Measurements from ENCODE around the gene MESD. TPM values are rescaled to one million over a fixed set of nuclear protein-coding genes. Genes with fewer than 3 reads are reported as not detected.

Gene MESD
- total RNA-seq, 6 experiments from 2014 or later, result 10.8 to 16.7 (median 14.6) TPM

DNA sequence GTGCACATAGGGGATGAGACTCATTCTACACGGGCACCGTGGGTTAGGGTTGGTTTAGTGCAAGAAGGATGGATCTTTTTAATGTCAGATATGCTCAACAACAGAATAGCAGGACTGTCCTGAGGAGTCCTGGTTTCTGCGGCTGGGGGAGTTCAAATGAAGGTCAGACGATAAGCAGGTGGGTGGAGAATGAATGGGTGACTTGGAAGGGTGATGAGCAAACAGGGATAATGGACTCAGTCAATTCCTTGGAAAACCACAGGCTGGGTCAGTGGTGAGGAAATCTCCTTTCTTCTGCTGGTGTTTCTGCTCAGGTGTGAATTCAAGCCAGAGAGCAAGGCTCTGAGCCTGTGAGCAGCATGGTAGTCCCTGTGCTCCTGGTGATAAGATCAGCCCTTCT is 59.9 kb downstream of the MESD start:
- Histone ChIP-seq H3K9me3 (no peaks in the 10 kb centered on the region), H3K4me1 (no peaks in the 10 kb centered on the region), H3K36me3 (no peaks in the 10 kb centered on the region), H3K27me3 (no peaks in the 10 kb centered on the region), H3K27ac (no peak overlapping the region), H3K4me3 (no peak overlapping the region)
- ATAC-seq (no peak), DNase-seq (no peak)
- 100% methylated on average over 4 of the region's 4 CpGs for WGBS (ENCODE audit: insufficient coverage, low coverage, low lambda C conversion rate, missing lambda C conversion rate)
- intact Hi-C loops (cut with DNase I), result no loop called here
- no peak for TF ChIP-seq POLR2A (IDR thresholded peaks at IDR 0.05)
- TF ChIP-seq, protein P1, sequence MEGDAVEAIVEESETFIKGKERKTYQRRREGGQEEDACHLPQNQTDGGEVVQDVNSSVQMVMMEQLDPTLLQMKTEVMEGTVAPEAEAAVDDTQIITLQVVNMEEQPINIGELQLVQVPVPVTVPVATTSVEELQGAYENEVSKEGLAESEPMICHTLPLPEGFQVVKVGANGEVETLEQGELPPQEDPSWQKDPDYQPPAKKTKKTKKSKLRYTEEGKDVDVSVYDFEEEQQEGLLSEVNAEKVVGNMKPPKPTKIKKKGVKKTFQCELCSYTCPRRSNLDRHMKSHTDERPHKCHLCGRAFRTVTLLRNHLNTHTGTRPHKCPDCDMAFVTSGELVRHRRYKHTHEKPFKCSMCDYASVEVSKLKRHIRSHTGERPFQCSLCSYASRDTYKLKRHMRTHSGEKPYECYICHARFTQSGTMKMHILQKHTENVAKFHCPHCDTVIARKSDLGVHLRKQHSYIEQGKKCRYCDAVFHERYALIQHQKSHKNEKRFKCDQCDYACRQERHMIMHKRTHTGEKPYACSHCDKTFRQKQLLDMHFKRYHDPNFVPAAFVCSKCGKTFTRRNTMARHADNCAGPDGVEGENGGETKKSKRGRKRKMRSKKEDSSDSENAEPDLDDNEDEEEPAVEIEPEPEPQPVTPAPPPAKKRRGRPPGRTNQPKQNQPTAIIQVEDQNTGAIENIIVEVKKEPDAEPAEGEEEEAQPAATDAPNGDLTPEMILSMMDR (IDR thresholded peaks at IDR 0.05), result no peak

DNA sequence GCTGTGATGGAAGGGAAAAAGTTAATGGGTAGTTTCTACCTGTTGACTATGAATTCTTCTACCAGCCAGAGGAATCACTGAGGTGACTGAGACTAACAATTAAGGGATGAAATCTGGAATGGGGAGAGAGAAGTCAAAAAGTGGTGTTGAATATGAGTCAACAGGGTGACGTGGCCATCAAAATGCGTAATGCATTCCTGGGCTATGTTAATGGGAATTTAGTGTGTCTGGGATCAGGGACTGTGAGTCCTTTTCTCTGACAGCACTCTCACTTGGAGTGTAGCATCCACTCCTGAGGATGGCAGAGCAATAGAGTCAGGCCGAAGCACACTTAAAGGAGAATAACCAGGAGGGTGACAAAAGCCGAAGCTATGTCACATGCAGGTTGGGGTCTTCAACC is 60.4 kb downstream of the MESD start:
- H3K4me3 ChIP-seq, result no peak overlapping the region
- no peaks in the 10 kb centered on the region for H3K4me1 ChIP-seq
- H3K27ac ChIP-seq, result no peak overlapping the region
- H3K27me3 ChIP-seq, result no peaks in the 10 kb centered on the region
- ATAC-seq (no peak), DNase-seq (no peak)
- no peaks in the 10 kb centered on the region for H3K36me3 ChIP-seq
- H3K9me3 ChIP-seq, result no peaks in the 10 kb centered on the region
- intact Hi-C loops (cut with DNase I), result no loop called here
- TF ChIP-seq POLR2A (IDR thresholded peaks at IDR 0.05), result no peak
- TF ChIP-seq, protein P1 (IDR thresholded peaks at IDR 0.05), result no peak
- WGBS (ENCODE audit: insufficient coverage, low coverage, low lambda C conversion rate, missing lambda C conversion rate), result 94% methylated on average over 4 of the region's 4 CpGs

DNA sequence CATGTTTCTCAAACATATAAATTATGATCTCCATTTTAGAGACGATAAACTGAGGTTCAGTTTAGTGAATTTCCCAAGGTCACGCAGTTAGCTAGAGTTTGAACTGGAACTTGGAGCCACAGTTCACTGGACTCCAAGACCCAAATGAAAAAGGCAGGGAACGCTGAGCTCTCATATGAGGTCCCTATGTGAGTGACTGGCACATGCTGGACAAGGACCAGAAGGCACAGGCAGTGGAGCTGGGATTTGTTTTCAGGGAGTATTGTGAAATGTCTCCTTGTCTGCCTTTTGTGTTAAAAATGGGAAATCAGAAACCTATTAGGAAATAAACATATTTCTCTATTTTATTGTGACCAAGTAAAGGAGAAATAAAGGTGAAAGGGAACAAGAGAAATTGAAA is 63.5 kb downstream of the MESD start:
- ATAC-seq (no peak), DNase-seq (no peak)
- Histone ChIP-seq H3K4me3 (no peak overlapping the region), H3K27me3 (no peaks in the 10 kb centered on the region), H3K36me3 (no peaks in the 10 kb centered on the region), H3K4me1 (no peaks in the 10 kb centered on the region), H3K9me3 (no peaks in the 10 kb centered on the region), H3K27ac (no peak overlapping the region)
- TF ChIP-seq POLR2A (IDR thresholded peaks at IDR 0.05), result no peak
- TF ChIP-seq, protein P1 (IDR thresholded peaks at IDR 0.05), result no peak
- intact Hi-C loops (cut with DNase I), result no loop called here
- 97% methylated on average over 3 of the region's 3 CpGs for WGBS (ENCODE audit: insufficient coverage, low coverage, low lambda C conversion rate, missing lambda C conversion rate)

DNA sequence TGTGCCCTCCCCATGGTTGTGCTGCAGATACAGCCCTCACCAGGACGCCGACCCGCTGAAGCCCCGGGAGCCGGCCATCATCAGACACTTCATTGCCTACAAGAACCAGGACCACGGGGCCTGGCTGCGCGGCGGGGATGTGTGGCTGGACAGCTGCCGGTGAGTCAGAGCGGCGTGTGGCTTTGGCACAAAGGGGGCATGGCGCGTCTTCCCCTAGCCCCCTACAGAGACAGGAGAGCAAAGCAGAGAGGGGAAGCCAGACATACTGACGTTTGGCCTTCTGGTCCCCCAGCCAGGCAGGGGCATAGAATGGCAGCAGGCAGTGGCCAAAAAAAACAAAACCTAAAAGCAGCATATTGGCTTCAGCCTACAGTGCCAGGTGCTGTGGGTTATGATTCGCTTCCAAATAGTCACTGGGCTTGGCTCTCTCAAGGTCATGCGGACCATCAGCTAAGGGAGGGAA is 64.0 kb downstream of the MESD start:
- no peaks in the 10 kb centered on the region for H3K36me3 ChIP-seq
- H3K4me3 ChIP-seq, result no peak overlapping the region
- no peak overlapping the region for H3K27ac ChIP-seq
- H3K9me3 ChIP-seq, result no peaks in the 10 kb centered on the region
- ATAC-seq, result no peak
- no peaks in the 10 kb centered on the region for H3K4me1 ChIP-seq
- TF ChIP-seq, protein P1 (IDR thresholded peaks at IDR 0.05), result no peak
- TF ChIP-seq POLR2A (IDR thresholded peaks at IDR 0.05), result no peak
- intact Hi-C loops (cut with DNase I), result no loop called here
- WGBS (ENCODE audit: insufficient coverage, low coverage, low lambda C conversion rate, missing lambda C conversion rate), result 84% methylated on average over 5 of the region's 17 CpGs
- DNase-seq, result no peak
- no peaks in the 10 kb centered on the region for H3K27me3 ChIP-seq

DNA sequence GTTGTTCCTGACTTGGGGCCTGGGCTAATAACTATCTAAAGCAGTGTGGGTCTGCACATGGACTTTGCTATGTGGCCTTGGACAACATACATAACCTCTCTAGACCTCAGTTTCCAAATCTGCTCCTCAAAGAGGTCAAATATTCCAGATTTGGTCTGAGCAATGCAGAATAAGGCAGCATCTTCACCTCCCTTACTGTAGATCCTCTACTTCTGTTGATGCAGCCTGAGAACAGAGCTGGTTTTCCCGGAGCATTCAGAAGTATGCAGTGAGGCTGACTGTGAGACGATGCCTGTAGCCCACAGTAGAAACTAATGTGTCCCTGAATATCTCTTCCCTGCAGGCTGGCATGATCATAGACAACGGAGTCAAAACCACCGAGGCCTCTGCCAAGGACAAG is 65.3 kb downstream of the MESD start:
- H3K27me3 ChIP-seq, result no peaks in the 10 kb centered on the region

More for the DNA sequence above, 65.3 kb downstream of the MESD start:
- Histone ChIP-seq H3K4me3 (no peak overlapping the region), H3K36me3 (no peaks in the 10 kb centered on the region), H3K4me1 (no peaks in the 10 kb centered on the region), H3K9me3 (no peaks in the 10 kb centered on the region), H3K27ac (no peak overlapping the region)
- no peak for DNase-seq
- no peak for TF ChIP-seq POLR2A (IDR thresholded peaks at IDR 0.05)
- TF ChIP-seq, protein P1 (IDR thresholded peaks at IDR 0.05), result no peak
- intact Hi-C loops (cut with DNase I), result no loop called here
- ATAC-seq, result no peak
- no CpG with 5 or more reads among the region's 4 CpGs for WGBS (ENCODE audit: insufficient coverage, low coverage, low lambda C conversion rate, missing lambda C conversion rate)

All from right lobe of liver (tissue), 6 donors.